SU-DHL-6 (cell line): ENCODE results near the gene HUNK.

ENCODE experiments used
- H2AFZ ChIP-seq: fragments of 200-600 bp; sonication (generic); 2 replicates; pipeline ENCODE4 v1.6.1; 2014; ENCODE audit warnings: low read depth, mild to moderate bottlenecking, moderate library complexity, mixed read lengths, antibody characterized with exemption, low read length; ENCODE audit not compliant: severe bottlenecking
- H3F3A ChIP-seq: fragments of 200-600 bp; shearing (Covaris generic); 2 replicates; pipeline ENCODE4 v1.6.0; 2016; ENCODE audit warnings: antibody characterized with exemption, mild to moderate bottlenecking; ENCODE audit not compliant: insufficient read depth
- H3K27ac ChIP-seq: fragments of 200-600 bp; sonication (generic); 2 replicates; pipeline ENCODE4 v1.5.1; 2016; ENCODE audit warnings: low read depth, mild to moderate bottlenecking, low read length, moderate library complexity, mixed read lengths
- H3K27me3 ChIP-seq: fragments of 200-600 bp; sonication (generic), shearing (Covaris generic); 2 replicates; pipeline ENCODE4 v1.6.0; 2014; ENCODE audit warnings: mild to moderate bottlenecking, low read length
- H3K36me3 ChIP-seq: fragments of 200-600 bp; sonication (generic); 2 replicates; pipeline ENCODE4 v1.6.1; 2014; ENCODE audit warnings: mild to moderate bottlenecking, low read length, mixed read lengths
- H3K4me2 ChIP-seq: fragments of 300-600, 200-600 bp; shearing (Covaris generic), sonication (generic); 2 replicates; pipeline ENCODE4 v1.6.0; 2014; ENCODE audit warnings: low read length, low read depth, mild to moderate bottlenecking; ENCODE audit not compliant: poor library complexity, severe bottlenecking
- H3K4me3 ChIP-seq: fragments of 200-600 bp; sonication (generic); 2 replicates; pipeline ENCODE4 v1.5.1; 2014; ENCODE audit warnings: antibody characterized with exemption, low read length, mild to moderate bottlenecking, mixed read lengths; ENCODE audit not compliant: insufficient read depth, poor library complexity, severe bottlenecking
- H3K79me2 ChIP-seq: fragments of 200-600 bp; sonication (generic); 2 replicates; pipeline ENCODE4 v1.6.1; 2014; ENCODE audit warnings: mild to moderate bottlenecking, low read length, moderate library complexity; ENCODE audit not compliant: insufficient read depth
- H3K9ac ChIP-seq: fragments of 200-600 bp; sonication (generic); 2 replicates; pipeline ENCODE4 v1.7.0; 2014; ENCODE audit warnings: mild to moderate bottlenecking, low read length
- H3K9me2 ChIP-seq: fragments of 200-600 bp; sonication (generic); replicated peaks from 2 replicates; pipeline ENCODE4 v1.6.1; 2014; ENCODE audit warnings: low read length; ENCODE audit not compliant: insufficient read depth
- H3K9me3 ChIP-seq: fragments of 200-600 bp; sonication (generic); 2 replicates; pipeline ENCODE4 v1.6.1; 2014; ENCODE audit warnings: low read length, mixed read lengths; ENCODE audit not compliant: insufficient read depth
- H4K20me1 ChIP-seq: fragments of 200-600 bp; sonication (generic); 2 replicates; pipeline ENCODE4 v1.6.1; 2014; ENCODE audit warnings: low read depth, mild to moderate bottlenecking, antibody characterized with exemption, low read length, moderate library complexity, mixed read lengths
- CTCF ChIP-seq: fragments of 200-600 bp; sonication (generic); IDR thresholded peaks from one replicate; pipeline ENCODE4 v1.5.1; 2017; ENCODE audit warnings: antibody characterized with exemption, mild to moderate bottlenecking, low read length, moderate library complexity; ENCODE audit not compliant: insufficient read depth, poor library complexity, severe bottlenecking
- EZH2phosphoT487 ChIP-seq: fragments of 200-600 bp; sonication (generic), shearing (Covaris generic); conservative IDR thresholded peaks from 2 replicates; pipeline ENCODE4 v1.6.1; 2018; ENCODE audit warnings: mild to moderate bottlenecking, antibody characterized with exemption, low read length, moderate library complexity, mixed read lengths

HUNK gene

DNA sequence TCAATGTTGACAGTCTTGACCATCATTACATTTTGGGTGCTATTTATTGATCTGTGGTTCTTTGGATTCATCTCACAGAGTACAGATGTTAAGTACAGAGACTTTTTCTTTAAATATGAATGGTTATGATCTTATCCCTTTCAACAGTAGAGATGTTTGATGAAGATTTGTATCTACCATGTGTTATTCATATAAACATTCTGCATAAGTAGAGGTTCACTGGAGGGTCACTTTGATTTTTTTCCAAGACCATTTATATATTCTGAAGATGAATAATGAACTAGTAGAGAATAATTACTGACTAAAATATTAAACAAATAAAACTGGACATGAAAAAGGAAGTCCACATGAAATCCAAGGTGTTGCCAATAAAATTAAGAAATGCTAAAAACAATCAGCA is 28.6 kb upstream of the HUNK start:
- Histone ChIP-seq H3K9me3 (no peaks in the 10 kb centered on the region), H3K79me2 (no peaks in the 10 kb centered on the region), H3K36me3 (no peaks in the 10 kb centered on the region), H3K27ac (no peak overlapping the region), H3F3A (no peaks in the 10 kb centered on the region), H4K20me1 (no peaks in the 10 kb centered on the region), H3K9me2 (no peaks in the 10 kb centered on the region), H3K27me3 (no peaks in the 10 kb centered on the region), H3K4me2 (no peak overlapping the region), H3K9ac (no peak overlapping the region), H3K4me3 (no peak overlapping the region), H2AFZ (no peak overlapping the region)
- TF ChIP-seq CTCF (no peak), EZH2phosphoT487 (no peak)

GRCh38 chr21:31845151-31845729 is 27.6 kb upstream of the HUNK start:
- Histone ChIP-seq H3K27ac (no peak overlapping the region), H3K79me2 (no peaks in the 10 kb centered on the region), H4K20me1 (no peaks in the 10 kb centered on the region), H3K36me3 (no peaks in the 10 kb centered on the region), H3K4me2 (no peak overlapping the region), H3F3A (no peaks in the 10 kb centered on the region), H3K4me3 (no peak overlapping the region), H3K9me3 (no peaks in the 10 kb centered on the region), H2AFZ (no peak overlapping the region), H3K27me3 (no peaks in the 10 kb centered on the region), H3K9ac (no peak overlapping the region), H3K9me2 (no peaks in the 10 kb centered on the region)
- no peak for TF ChIP-seq CTCF
- TF ChIP-seq EZH2phosphoT487, result no peak

- Histone ChIP-seq H3K36me3 (no peaks in the 10 kb centered on the region), H2AFZ (no peak overlapping the region), H3K4me2 (no peak overlapping the region), H3K27ac (no peak overlapping the region), H3K9me2 (no peaks in the 10 kb centered on the region), H4K20me1 (no peaks in the 10 kb centered on the region), H3K27me3 (no peaks in the 10 kb centered on the region), H3K9ac (no peak overlapping the region), H3F3A (no peaks in the 10 kb centered on the region), H3K79me2 (no peaks in the 10 kb centered on the region), H3K4me3 (no peak overlapping the region), H3K9me3 (no peaks in the 10 kb centered on the region)
- TF ChIP-seq CTCF, result no peak
- no peak for TF ChIP-seq EZH2phosphoT487
Measured at GRCh38 chr21:31846690-31847089, 26.1 kb upstream of the HUNK start.
